Hippocampal formation (tissue), 2 donors: ENCODE data around the gene EYA2.
"Not testable (repeated sequence)": the region's sequence is repeated elsewhere in the genome, so short reads cannot be mapped to it uniquely, and the experiment has no call there.

Source experiments
- DNase-seq, 2 donors: peaks; one replicate each; lab custom pipeline; 2025; lab: John Stamatoyannopoulos, UW

EYA2 gene

DNA sequence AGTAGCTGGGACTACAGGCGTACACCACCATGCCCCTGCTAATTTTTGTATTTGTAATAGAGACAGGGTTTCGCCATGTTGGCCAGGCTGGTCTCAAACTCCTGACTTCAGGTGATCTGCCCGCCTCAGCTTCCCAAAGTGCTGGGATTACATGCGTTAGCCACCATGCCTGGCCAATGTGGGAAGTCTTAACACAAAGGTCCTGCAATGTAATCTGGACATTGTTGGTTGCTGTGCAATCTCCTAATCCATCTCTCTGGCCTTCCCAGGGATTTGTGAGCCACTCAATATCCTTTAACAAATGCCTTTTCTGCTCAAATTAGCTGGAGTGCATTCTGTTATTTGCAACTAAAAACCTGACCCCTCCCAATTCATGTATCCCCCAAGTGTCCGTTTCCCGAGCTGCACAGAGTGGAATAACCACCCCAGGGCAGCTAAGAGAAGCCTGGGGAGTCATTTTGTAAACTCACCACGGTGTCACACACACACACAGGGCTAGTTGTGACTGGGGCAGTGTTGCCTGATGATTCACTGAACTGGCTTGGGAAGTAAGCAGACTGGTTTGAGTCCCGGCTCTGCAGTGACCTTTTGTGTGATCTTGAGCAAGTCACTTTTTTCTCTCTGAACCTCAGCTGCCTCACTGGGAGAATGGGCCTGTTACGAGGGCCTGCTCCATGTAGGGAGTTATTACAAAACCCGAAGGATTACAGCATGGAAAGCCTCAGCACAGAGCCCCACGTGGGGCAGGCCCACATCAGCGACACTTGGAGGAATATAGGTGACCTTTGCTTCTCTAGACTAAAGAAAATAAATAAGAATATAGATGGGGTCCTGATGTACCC is 309.6 kb downstream of the EYA2 start:
- no peak for DNase-seq

DNA sequence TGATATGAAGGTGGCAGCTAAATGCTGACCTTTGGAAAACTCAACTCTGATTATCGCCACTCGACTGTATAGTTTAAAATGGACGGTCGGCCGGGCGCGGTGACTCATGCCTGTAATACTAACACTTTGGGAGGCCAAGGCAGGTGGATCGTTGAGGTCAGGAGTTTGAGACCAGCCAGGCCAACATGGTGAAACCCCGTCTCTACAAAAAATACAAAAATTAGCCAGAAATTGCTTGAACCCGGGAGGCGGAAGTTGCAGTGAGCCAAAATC is 310.1 kb downstream of the EYA2 start:
- not testable (repeated sequence) for DNase-seq

DNA sequence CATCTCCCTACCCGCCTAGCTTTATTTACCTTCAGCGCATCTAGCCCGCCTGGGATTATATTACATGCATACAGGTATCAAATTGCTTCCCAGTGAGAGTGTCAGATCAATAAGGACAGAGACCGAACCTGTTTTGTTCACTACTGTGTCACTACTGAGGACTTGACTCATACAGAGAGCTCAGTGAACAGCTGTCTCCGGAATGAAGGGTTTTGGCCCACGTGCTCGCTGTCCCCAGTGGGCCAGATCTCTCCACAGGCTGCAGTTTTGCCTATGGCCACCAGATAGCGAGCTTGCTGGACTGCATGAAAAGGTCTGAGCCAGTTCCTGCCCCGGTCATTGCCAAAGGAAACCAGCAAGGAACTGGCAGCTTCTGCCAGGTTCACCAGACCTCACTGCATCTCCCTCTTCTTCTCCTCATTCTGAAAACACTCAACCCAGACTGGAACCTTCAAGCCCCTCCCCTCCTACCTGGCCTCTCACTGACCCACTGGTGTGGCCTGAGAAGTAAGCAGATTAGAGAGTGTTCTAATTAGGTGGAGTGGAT is 311.0 kb downstream of the EYA2 start:
- no peak for DNase-seq

DNA sequence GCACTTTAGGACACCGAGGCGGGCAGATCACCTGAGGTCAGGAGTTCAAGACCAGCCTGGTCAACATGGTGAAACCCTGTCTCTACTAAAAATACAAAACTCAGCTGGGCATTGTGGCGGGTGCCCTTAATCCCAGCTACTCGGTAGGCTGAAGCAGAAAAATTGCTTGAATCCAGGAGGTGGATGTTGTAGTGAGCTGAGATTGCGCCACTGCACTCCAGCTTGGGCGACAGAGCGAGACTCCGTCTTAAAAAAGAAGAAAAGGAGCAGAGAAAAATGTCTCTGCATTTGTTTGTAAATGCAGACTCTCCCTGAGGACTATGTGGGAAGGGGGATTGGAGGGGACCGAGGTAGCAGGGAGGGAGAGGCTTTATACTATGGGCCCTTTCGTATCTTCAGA is 311.9 kb downstream of the EYA2 start:
- not testable (repeated sequence) for DNase-seq

DNA sequence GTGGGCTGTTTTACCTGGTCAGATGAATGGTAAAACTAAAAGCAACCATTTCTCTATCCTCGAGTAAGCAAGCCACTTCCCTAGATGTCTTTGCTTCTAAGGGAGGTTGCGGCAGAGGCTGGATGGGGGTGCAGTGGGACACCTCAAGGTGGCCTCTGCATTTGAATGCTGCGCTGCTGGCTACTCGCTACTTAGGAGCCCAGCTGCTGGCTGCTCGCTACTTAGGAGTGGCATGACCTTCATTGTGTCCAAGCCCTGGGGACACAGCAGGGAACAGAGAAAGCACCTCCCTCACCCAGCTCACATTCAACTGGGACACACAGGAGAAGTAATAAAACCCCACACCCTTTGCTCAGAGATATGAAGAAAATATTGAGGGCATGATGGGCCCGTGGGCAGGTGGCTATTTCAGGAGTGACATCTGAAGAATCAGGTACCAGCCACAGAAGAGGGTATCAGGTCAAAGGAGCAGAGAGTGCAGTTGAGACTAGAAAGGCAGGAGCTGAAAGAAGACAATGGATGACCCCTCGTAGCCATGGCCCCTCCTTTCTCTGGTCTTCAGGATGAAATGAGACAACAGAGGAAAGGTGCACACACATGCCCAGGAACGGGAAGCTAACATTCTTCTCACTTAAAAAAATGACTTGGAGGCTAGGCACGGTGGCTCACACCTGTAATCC is 312.5 kb downstream of the EYA2 start:
- DNase-seq = no peak

DNA sequence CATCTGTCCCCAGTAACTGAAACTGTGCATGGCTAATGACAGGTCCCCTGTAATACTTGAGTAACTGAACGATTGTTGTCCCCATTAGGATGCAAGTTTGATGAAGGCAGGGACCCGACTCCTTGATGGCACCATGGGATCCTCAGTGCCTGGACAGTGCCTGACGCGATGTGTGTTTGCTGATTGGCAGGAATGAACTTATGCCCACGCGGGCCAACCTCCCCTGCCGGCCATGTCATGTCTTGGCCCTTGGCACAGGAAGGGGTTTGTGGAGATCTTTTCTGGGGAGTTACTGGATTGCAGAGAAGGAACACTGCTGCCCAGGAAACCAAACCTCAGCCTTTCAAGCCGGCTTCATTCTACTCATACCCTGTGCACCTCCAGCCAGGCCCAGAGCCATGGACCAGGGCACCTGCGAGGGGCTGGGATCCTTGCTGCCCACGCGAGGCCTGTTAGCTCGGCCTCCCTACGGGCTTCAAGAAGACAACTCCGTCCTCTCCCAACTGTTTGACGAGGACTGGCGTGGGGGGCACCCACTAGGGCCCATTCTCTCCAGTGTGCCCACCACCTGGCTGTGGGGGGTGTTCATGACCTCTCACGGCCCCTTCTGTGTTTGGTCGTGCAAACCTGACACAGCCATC is 314.0 kb downstream of the EYA2 start:
- no peak for DNase-seq

DNA sequence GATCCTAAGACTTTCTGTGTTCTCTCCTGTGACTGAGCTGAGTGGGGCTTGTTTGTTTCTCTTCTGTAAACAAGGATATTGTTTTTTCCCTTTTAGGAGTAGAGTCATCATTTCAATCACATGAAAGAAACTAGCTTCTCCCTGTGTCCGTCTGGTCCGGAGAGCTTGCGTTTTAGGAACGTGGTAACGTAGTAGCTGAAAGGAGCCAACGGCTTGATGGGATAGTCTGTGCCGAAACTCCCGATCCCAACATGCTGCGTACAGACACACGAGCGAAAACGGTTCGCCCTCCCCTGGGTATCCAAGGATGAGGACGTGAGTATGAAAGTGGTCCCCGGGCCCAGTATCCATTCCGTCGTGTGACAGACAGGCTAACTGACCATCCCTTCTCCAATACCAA is 315.3 kb downstream of the EYA2 start:
- DNase-seq = no peak

DNA sequence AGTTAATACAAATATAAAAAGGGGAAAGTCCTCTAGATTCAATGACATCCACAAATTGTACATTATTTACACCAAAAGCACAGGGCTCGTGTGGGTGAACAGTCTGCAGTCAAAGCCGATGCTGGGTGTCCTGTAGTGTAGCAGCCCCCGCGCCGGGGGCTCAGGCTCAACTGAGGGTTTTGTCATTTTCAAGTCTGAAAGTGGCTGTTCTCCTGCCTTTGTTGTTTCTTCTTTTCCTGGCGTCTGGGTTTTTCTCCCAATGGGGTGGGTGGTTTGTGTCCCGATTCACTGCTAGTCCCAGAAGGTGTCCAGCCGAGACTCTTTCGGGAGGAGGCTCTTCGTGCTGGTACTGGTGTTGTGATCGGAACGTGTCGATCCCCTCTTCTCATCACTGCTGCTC is 315.8 kb downstream of the EYA2 start:
- DNase-seq = no peak

DNA sequence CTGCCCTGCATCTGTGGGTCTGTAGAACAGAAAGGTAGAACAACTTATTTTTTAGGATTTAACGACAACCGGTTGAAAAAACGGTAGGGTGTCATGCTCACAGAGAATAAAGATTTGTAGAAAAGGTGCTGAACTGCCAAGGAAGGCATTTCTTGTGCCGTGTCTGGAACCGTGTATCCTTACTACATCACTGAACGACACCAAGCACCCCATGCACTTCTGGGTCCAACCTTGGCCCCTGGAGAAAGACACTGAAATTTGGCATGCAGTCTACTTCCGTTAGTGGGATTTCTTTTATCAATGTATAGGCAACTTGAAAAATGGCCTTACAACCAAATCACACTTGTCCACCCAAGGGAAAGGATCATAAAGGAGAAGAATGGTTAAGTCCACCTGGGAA is 316.4 kb downstream of the EYA2 start:
- no peak for DNase-seq

DNA sequence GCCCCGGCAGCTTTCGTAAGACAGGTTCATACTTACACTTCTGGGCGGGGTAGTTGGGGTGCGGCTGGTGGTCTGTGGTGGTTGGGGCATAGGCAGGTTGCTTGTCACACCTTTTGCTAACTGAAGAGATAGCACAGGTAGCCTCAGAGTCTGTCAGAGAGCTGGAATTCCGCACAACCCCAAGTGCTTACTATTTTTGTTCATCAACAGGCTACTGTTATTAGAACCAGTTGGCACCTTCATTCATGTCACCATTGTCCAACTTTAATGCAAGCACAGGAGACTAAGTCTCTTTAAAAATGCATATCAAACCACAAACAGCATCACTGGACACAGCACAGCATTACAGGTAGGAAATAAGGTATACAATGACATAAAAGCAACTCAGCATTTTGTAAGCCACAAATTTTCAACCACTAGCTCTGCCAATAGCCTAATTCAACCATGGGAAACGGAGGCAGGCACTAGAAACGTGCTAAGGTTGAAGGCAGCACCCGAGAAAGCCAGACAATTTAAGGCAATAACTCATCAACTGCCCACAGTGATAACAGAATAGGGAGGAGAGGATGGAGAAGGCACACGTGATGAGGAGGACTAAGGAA is 318.1 kb downstream of the EYA2 start:
- no peak for DNase-seq

DNA sequence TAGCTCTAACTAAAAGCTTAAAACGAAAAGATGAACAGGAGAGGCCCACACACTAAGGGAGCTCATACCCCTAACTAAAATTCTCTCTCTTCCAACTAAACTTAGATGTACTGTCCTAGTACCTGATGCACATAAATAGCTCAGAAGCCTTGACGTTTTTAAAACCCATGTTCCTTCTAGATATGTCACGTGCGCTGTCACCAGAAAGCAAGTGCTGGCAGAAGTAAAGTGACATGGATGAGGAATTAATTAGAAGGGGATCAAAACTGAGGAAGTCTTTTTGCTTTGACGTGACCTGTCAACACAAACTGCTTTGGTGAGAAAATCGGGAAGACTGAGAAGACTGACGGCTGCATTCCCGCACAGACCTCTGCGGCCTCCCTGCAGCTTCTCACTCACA is 319.3 kb downstream of the EYA2 start:
- DNase-seq = no peak

DNA sequence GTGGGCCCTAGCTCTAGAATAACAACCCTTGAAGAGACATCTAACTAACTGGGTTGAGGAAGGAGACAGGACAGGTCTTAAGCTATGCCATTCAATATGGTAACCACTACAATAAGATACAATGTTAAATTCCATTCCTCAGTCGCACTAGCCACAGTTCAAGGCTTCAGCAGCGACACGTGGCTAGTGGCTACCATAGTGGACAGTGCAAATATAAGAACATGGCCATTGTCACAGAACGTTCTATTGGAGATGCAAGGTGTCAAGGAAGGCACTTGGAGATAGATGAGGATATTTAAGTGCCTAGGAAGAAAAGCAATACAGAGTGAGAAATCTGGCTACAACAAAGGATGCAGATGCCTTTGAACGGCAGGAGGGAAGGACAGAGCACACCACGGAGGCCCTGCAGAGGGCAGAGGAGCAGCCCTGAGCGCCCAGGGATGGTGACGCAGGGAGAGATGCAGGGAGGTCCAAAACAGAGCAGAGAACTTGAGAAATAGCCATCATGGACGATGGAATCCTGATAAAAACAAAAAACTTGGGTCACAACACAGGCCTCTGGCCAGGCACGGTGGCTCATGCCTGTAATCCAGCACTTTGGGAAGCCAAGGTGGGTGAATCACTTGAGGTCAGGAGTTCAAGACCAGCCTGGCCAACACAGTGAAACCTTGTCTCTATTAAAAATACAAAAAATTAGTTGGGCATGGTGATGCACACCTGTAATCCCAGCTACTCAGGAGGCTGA is 321.2 kb downstream of the EYA2 start:
- DNase-seq = no peak

DNA sequence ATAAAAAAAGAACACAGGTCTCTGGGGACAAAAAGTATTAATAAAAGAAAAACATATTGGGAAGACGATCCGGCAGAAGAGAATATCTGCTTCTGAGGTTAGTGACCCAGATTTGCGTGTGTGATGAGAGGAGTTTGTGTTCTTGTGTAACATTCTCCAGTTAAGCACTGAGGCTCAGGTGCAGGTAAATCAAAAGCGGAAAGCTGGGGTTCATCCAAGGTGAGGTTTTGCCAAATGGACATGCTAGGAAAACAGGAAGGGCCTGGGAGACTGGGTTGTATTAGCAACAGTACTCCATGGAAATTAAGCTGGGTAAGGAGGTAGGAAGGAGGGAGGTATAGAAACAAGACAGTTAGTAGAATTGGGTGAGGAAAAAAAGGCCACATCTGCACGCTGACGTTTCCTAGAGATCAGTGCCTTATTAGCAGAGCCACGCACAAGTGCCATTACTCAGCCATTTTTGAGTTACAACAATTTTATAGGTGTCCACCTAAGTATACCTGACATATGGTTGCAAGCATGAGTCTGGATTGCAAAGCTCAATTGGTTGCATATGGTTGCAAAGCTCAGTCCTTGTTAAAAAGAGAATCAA is 322.3 kb downstream of the EYA2 start:
- no peak for DNase-seq

DNA sequence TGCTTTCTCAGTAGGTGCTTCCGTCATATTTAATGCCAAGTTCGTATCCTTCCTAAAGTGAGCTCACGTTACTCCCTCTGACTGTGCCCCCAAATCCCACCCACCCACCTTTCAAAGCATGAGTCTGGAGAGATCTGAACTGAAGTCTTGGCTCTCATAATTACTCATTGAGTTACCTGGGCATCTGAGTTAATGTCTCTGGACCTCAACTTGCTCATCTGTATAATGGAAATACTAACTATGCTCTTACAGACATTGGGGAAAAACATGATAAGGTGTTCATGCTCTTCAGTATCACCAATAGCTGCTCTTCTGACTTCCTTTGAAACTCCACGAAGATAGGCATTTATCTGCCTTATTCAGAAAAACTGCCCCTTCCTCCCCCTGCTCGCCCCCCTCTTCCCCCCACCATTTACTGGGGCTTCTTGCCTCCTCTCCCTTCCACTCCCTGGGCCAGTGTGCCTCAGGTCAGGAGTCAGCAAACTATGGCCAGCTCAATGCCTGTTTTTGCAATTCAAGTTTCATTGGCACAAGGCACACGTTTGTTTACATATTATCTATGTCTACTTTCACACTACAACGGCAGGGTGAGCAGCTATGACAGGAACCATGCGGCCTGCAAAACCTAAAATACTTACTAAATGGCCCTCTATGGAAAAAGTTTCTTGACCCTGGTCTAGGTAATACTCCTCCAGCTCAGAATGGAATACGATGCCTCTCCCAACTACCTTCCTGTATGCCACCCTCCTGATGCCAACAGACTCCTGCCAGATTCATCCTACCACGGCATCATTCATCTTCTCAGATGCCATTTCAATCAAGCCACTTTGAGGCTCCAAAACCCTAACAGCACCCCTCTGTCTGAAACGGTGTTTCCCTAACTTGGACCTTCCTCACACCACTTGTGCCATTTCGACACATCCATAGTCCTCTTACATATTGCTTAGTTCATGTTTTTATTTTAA is 323.1 kb downstream of the EYA2 start:
- DNase-seq = no peak

DNA sequence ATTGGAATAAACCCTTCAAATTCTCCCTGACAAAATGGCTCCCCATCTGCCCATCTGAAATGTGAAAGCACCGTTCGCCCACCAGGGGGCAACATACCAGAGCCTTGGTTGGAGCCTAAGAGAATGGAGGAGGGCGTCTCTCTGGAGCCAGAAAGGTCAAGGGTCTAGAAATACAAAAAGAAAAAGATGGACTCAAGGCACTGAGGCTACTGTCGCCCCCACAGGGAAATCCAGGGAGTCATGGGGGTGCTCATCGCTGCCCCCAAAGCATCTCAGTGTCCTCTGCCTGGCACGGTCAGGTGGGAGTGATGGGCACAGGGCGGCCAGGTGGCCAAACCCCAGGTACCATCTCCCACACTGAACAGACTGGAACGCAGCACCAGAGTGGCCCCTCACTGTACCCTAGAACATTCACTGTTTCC is 325.5 kb downstream of the EYA2 start:
- DNase-seq = no peak

DNA sequence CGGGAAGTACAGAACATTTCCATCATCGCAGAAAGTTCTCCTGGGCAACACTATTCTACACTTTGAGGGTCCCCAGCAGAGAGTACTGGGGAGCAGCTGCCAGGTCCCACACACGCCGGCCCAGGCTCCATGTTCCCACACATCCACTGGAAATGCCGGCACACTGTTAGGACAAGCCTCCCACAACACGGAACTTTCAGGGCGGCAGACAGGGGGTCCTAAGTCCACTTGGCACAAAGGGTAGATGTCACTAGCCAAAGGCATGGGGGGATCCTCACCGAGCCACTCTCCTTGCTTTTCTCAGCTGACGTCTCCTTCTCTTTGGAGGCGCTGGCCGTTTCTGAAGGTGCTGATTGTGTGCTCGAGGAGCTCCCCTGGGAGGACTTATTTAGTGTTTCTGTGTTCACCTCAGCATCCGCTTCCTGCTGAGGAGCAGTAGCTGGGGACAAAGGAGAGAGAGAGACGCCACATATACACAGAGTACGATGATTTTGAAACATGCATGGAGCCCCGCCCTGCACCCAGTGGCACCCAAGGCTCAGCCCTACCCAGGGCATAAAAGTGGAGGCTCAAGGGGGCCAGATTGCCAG is 326.5 kb downstream of the EYA2 start:
- no peak for DNase-seq

DNA sequence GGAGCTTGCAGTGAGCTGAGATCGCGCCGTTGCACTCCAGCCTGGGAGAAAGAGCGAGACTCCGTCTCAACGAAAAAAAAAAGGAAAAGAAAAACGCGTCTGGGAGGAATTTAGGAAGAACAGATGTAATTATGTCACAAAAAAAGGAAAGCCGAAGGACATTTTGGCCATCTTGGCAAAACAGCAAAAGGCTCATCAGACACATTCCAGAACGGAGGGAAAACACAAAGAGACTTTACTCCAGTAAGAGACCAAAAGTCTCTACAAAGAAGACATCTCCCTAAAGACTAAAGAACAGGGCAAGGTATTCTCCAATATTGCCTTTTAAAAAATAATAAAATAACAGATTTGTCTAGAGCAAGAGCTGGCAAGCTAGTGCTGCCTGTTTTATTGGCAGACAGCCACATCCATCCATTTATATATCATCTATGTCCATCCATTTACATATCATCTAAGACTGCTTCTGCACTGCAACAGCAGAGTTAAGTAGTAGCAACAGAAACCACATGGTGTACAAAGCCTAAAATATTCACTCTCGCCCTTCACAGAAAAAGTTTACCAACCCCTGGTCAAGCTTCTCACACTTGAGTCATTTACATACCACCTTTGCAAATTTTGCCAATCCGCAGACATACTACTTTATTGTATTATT is 328.0 kb downstream of the EYA2 start:
- no peak for DNase-seq

DNA sequence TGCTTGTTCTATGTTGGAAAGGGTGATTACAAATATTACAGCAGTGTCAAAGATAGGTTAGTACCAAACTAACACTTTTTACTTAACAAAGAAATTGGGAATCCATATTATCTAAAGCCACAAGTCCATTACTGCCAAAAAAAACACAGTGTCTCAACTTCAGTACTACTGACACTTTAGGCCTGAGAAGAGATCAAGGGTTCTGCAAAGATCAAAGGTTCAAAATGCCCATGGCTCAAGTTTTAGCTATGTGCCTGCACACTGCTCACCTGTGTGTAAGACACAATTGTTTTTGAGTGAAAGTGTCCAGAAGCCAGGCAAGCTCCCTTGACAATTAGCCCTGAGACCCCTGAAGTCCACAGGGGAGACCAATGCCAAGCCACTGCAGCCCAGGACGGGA is 329.3 kb downstream of the EYA2 start:
- no peak for DNase-seq

DNA sequence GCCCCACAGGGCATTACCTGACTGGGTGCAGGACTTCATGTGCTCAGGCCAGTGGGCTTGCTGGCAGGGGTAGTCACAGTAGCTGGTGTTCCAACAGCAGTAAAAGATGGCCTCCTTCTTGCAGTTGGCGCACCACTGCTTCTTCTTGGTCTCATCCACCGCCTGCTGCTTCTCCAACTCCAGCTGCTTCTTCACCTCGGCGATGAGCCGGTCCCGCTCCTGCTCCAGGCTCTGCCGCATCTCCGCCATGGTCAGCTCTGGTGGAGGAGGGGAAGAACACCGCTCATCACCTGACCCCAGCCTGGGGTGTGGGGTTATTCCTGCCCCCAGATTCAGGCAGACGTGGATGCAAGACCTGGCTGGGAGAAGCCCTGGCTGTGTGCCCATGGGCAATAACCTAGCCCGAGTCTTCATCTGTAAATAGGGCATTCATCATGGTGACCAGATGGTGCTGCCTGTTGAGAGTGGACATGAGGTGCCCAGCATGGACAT is 329.7 kb downstream of the EYA2 start:
- DNase-seq = no peak
